Ishikawa (cell line): ENCODE data around the gene LRFN4.

Experiments used
- CEBPB ChIP-seq: IDR thresholded peaks from 2 replicates; pipeline ENCODE4 v1.6.1; 2012
- CREB1 ChIP-seq: IDR thresholded peaks from 2 replicates; pipeline ENCODE4 v1.6.1; 2012; ENCODE audit warnings: low read depth
- EGR1 ChIP-seq: IDR thresholded peaks from 2 replicates; pipeline ENCODE4 v1.6.1; 2012
- EP300 ChIP-seq: IDR thresholded peaks from 2 replicates; pipeline ENCODE4 v1.6.1; 2012; ENCODE audit warnings: borderline replicate concordance
- MAX ChIP-seq: IDR thresholded peaks from 2 replicates; pipeline ENCODE4 v1.6.1; 2012
- NFIC ChIP-seq: IDR thresholded peaks from 2 replicates; pipeline ENCODE4 v1.6.1; 2012
- RAD21 ChIP-seq: IDR thresholded peaks from 2 replicates; pipeline ENCODE4 v1.6.1; 2012; ENCODE audit warnings: low read depth
- REST ChIP-seq: IDR thresholded peaks from 2 replicates; pipeline ENCODE4 v1.6.1; 2012; ENCODE audit warnings: low read depth, mild to moderate bottlenecking
- TAF1 ChIP-seq: IDR thresholded peaks from 2 replicates; pipeline ENCODE4 v1.6.1; 2012; ENCODE audit warnings: low read depth, mild to moderate bottlenecking
- TEAD4 ChIP-seq: IDR thresholded peaks from 2 replicates; pipeline ENCODE4 v1.6.1; 2012
- USF1 ChIP-seq: IDR thresholded peaks from 2 replicates; pipeline ENCODE4 v1.6.1; 2012
- YY1 ChIP-seq: IDR thresholded peaks from 2 replicates; pipeline ENCODE4 v1.6.1; 2012; ENCODE audit warnings: low read depth

GRCh38 chr11:66866511-66866986, 9.7 kb downstream of the LRFN4 start:
- no peak for TF ChIP-seq EP300
- no peak for TF ChIP-seq TAF1
- TF ChIP-seq EGR1: no peak
- TF ChIP-seq REST: no peak
- no peak for TF ChIP-seq NFIC
- no peak for TF ChIP-seq CREB1
- TF ChIP-seq CEBPB: no peak
- no peak for TF ChIP-seq YY1
- no peak for TF ChIP-seq TEAD4
- no peak for TF ChIP-seq USF1
- TF ChIP-seq MAX: no peak
- TF ChIP-seq RAD21: no peak
